ENCODE measurements around the gene NHLRC2.
A peak's percentile ranks its signal among the peaks of the same experiment; 100 is the strongest.

The NHLRC2 gene

GRCh38 chr10:113869789-113870188 is 15.3 kb downstream of the NHLRC2 start:
- peaks cover 6% of the 10 kb centered on the region for H3K36me3 Mint-ChIP-seq (ENCODE audit: insufficient read depth)
- ATAC-seq (replicated peaks; ENCODE audit: extremely low read depth, poor library complexity, severe bottlenecking): no peak
- no peaks in the 10 kb centered on the region for H3K9me3 Mint-ChIP-seq
- no peak overlapping the region for H3K4me3 Mint-ChIP-seq
- H3K27ac Mint-ChIP-seq (ENCODE audit: low read depth): no peak overlapping the region
- no peaks in the 10 kb centered on the region for H3K27me3 Mint-ChIP-seq
- DNase-seq (ENCODE audit: low spot score in 2 of 2): no peak
- H3K4me1 Mint-ChIP-seq: peaks cover 34% of the 10 kb centered on the region

DNA sequence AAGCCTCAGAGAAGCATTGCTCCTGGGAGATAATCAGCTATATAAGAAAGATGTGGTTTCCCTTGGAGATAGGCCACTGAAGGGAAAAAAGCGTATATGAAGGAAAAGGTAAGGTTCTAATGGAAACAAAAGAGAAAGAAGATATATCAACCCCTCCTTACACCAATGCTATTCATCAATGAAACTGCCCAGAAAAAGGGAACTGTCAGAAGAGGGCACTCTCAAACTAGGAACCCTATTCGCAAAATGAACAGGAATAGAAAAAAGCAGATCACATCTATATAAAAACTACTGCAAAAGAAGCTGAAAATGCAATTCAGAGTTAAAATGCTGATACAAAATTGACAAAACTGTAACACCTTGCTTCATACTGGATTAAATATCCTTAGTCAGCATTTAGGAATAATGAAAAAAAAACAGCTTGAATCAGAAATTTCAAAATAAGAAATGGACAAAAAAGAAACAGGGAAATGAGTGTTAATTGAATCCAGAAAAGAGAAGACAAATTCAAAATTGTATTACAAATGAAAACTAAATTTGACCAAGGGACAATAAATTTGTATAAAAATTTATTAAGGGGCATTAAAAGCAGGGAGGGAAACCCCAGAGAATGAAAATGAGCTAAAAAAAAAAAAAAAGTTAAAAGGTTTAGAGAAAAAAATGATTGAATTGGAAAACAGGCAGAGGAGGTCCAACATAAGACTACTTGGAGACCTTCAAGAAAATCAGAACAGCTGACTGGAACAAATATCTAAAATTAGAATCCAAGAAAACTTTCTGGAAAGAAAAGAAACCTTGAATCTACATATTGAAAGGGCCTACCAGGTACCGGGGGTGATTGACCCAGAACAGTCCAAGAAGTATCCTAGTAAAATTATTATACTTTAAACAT is 17.9 kb downstream of the NHLRC2 start:
- Mint-ChIP-seq H3K27me3 (no peaks in the 10 kb centered on the region), H3K27ac (ENCODE audit: low read depth) (no peak overlapping the region), H3K36me3 (ENCODE audit: insufficient read depth) (peaks cover 11% of the 10 kb centered on the region), H3K4me3 (no peak overlapping the region), H3K4me1 (peaks cover 41% of the 10 kb centered on the region), H3K9me3 (no peaks in the 10 kb centered on the region)
- DNase-seq (ENCODE audit: low spot score in 2 of 2) (no peak), ATAC-seq (replicated peaks; ENCODE audit: extremely low read depth, poor library complexity, severe bottlenecking) (no peak)

- H3K27me3 Mint-ChIP-seq: no peaks in the 10 kb centered on the region
- no peak overlapping the region for H3K27ac Mint-ChIP-seq (ENCODE audit: low read depth)
- peaks cover 13% of the 10 kb centered on the region for H3K36me3 Mint-ChIP-seq (ENCODE audit: insufficient read depth)
- H3K4me3 Mint-ChIP-seq: no peak overlapping the region
- DNase-seq (ENCODE audit: low spot score in 2 of 2) (no peak), ATAC-seq (replicated peaks; ENCODE audit: extremely low read depth, poor library complexity, severe bottlenecking) (no peak)
- H3K9me3 Mint-ChIP-seq: no peaks in the 10 kb centered on the region
- peaks cover 22% of the 10 kb centered on the region for H3K4me1 Mint-ChIP-seq
These were observed 20.8 kb downstream of the NHLRC2 start for GRCh38 chr10:113875212-113875611.

DNA sequence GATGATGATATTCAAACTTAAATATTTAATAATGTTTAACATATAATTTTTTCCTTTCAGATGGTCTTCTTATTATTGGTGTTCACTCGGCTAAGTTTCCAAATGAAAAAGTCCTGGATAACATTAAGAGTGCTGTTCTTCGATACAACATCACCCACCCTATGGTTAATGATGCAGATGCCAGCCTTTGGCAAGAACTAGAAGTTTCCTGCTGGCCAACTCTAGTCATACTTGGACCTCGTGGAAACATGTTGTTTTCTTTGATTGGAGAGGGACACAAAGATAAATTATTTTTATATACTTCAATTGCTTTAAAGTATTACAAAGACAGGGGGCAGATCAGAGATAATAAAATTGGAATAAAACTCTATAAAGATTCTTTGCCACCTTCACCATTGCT is 22.0 kb downstream of the NHLRC2 start:
- Mint-ChIP-seq H3K36me3 (ENCODE audit: insufficient read depth) (peaks cover 13% of the 10 kb centered on the region), H3K4me3 (no peak overlapping the region), H3K27ac (ENCODE audit: low read depth) (no peak overlapping the region), H3K9me3 (no peaks in the 10 kb centered on the region), H3K27me3 (no peaks in the 10 kb centered on the region), H3K4me1 (peaks cover 22% of the 10 kb centered on the region)
- ATAC-seq (replicated peaks; ENCODE audit: extremely low read depth, poor library complexity, severe bottlenecking): no peak
- DNase-seq (ENCODE audit: low spot score in 2 of 2): no peak

- Mint-ChIP-seq H3K4me3 (no peak overlapping the region), H3K36me3 (ENCODE audit: insufficient read depth) (peaks cover 18% of the 10 kb centered on the region), H3K4me1 (peaks cover 25% of the 10 kb centered on the region), H3K27ac (ENCODE audit: low read depth) (no peak overlapping the region), H3K9me3 (no peaks in the 10 kb centered on the region), H3K27me3 (no peaks in the 10 kb centered on the region)
- DNase-seq (ENCODE audit: low spot score in 2 of 2) (no peak), ATAC-seq (replicated peaks; ENCODE audit: extremely low read depth, poor library complexity, severe bottlenecking) (no peak)
These were observed 25.2 kb downstream of the NHLRC2 start for GRCh38 chr10:113879691-113880090.

DNA sequence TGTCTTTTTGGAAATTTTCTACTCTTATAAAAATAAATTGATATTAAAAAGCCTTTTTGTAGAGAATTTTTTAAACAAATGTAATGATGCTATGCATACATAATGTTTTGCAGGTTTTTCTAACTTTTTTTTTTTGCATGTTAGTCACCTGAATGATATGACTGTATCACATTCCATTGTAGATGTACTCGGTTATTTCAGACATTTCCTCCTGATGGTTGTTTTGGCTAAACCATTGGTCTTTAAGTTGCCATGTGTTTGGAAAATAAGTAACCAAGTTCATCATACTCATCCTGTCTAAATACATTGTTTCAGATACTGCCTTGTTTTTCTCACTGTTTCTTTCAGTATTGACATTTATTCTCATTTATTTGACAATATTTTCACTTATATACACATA is 25.8 kb downstream of the NHLRC2 start:
- ATAC-seq (replicated peaks; ENCODE audit: extremely low read depth, poor library complexity, severe bottlenecking): no peak
- Mint-ChIP-seq H3K4me1 (peaks cover 20% of the 10 kb centered on the region), H3K9me3 (no peaks in the 10 kb centered on the region), H3K27me3 (no peaks in the 10 kb centered on the region), H3K36me3 (ENCODE audit: insufficient read depth) (peaks cover 19% of the 10 kb centered on the region), H3K27ac (ENCODE audit: low read depth) (no peak overlapping the region), H3K4me3 (no peak overlapping the region)
- no peak for DNase-seq (ENCODE audit: low spot score in 2 of 2)

- DNase-seq (ENCODE audit: low spot score in 2 of 2): no peak
- H3K36me3 Mint-ChIP-seq (ENCODE audit: insufficient read depth): peaks cover 19% of the 10 kb centered on the region
- no peaks in the 10 kb centered on the region for H3K27me3 Mint-ChIP-seq
- H3K9me3 Mint-ChIP-seq: no peaks in the 10 kb centered on the region
- peaks cover 15% of the 10 kb centered on the region for H3K4me1 Mint-ChIP-seq
- peak; percentile 40 for ATAC-seq (replicated peaks; ENCODE audit: extremely low read depth, poor library complexity, severe bottlenecking)
- peak overlapping the region; percentile 29 for H3K4me3 Mint-ChIP-seq
- H3K27ac Mint-ChIP-seq (ENCODE audit: low read depth): no peak overlapping the region
These were observed 27.8 kb downstream of the NHLRC2 start for GRCh38 chr10:113882240-113882639.

DNA sequence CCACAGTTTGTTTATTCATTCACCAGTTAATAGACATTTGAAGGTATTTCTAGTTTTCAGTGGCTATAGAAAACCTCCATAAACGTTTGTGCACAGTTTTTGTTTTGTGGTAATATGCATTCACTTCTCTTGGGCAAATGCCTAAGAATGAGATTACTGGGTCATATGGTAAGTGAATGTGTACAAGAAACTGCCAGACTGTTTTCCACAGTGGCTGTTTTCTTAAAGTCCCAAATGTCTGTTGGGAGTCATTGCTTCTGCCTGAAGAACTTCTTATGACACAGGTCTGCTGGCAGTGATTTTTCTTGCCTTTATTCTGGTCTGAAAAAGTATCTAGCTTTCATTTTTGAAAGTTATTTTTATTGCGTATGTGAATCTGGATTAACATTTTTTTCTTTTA is 35.5 kb downstream of the NHLRC2 start:
- Mint-ChIP-seq H3K36me3 (ENCODE audit: insufficient read depth) (peaks cover 17% of the 10 kb centered on the region), H3K4me1 (peaks cover 11% of the 10 kb centered on the region), H3K27me3 (no peaks in the 10 kb centered on the region), H3K9me3 (no peaks in the 10 kb centered on the region), H3K4me3 (no peak overlapping the region), H3K27ac (ENCODE audit: low read depth) (no peak overlapping the region)
- DNase-seq (ENCODE audit: low spot score in 2 of 2): no peak
- ATAC-seq (replicated peaks; ENCODE audit: extremely low read depth, poor library complexity, severe bottlenecking): no peak

DNA sequence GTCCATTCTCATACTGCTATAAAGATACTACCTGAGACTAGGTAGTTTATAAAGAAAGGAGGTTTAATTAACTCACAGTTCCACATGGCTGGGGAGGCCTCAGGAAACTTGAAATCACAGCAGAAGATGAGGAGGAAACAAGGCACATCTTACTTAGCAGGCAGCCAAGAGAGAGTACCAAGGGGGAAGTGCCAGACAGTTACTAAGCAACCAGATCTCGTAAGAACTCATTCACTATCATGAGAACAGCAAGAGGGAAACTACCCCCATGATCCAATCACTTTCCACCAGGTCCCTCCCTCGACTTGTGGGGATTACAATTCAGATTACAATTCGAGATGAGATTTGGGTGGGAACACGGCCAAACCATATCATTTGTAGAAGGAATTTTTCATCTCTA is 36.3 kb downstream of the NHLRC2 start:
- no peak for ATAC-seq (replicated peaks; ENCODE audit: extremely low read depth, poor library complexity, severe bottlenecking)
- Mint-ChIP-seq H3K9me3 (no peaks in the 10 kb centered on the region), H3K27me3 (no peaks in the 10 kb centered on the region), H3K4me3 (no peak overlapping the region), H3K4me1 (peaks cover 11% of the 10 kb centered on the region), H3K27ac (ENCODE audit: low read depth) (peak overlapping the region; percentile 47), H3K36me3 (ENCODE audit: insufficient read depth) (peaks cover 17% of the 10 kb centered on the region)
- DNase-seq (ENCODE audit: low spot score in 2 of 2): no peak

GRCh38 chr10:113891476-113891875 is 37.0 kb downstream of the NHLRC2 start:
- Mint-ChIP-seq H3K4me3 (no peak overlapping the region), H3K4me1 (peaks cover 11% of the 10 kb centered on the region), H3K27me3 (no peaks in the 10 kb centered on the region), H3K9me3 (no peaks in the 10 kb centered on the region), H3K36me3 (ENCODE audit: insufficient read depth) (peaks cover 17% of the 10 kb centered on the region), H3K27ac (ENCODE audit: low read depth) (no peak overlapping the region)
- no peak for ATAC-seq (replicated peaks; ENCODE audit: extremely low read depth, poor library complexity, severe bottlenecking)
- DNase-seq (ENCODE audit: low spot score in 2 of 2): no peak

DNA sequence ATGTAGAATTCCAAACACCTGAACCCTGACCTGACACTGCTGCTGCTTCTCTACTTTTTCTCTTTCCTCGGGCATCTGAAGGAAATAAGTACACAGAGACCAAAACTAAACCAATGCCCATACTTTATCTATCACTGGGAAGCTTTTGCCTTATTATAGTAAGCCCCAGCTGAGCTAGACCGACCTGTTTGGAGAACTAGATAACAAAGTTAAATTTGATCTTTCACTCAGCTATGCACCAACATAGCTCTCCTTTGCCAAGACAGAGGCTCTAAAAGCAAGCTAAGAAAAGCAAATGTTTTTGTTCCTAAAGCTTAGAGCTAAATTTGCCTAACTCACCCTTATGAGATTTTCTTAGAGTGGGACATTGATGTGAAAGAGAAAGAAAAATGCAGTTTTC is 39.1 kb downstream of the NHLRC2 start:
- Mint-ChIP-seq H3K27ac (ENCODE audit: low read depth) (no peak overlapping the region), H3K27me3 (no peaks in the 10 kb centered on the region), H3K4me3 (no peak overlapping the region), H3K9me3 (no peaks in the 10 kb centered on the region), H3K36me3 (ENCODE audit: insufficient read depth) (peaks cover 11% of the 10 kb centered on the region), H3K4me1 (peaks cover 11% of the 10 kb centered on the region)
- no peak for ATAC-seq (replicated peaks; ENCODE audit: extremely low read depth, poor library complexity, severe bottlenecking)
- DNase-seq (ENCODE audit: low spot score in 2 of 2): no peak

DNA sequence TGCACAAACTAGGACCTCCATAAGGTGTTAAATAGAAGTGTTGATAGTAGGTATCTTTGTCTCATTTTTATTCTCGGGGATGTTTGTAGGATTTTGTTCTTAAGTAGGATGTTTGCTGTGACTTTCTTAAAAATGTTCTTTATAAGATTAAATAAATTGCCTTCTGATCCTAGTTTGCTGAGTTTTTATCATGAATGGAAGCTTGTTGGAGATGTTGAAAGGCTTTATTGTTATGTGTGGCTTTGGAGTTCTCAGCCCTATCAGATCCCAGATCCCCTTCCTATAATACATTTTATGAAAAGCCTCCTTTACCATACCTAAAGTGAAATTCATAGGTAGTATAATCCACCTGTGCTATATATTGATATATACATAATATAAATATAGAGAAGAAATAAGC is 40.1 kb downstream of the NHLRC2 start:
- H3K9me3 Mint-ChIP-seq: no peaks in the 10 kb centered on the region
- H3K4me3 Mint-ChIP-seq: no peak overlapping the region
- no peaks in the 10 kb centered on the region for H3K27me3 Mint-ChIP-seq
- H3K36me3 Mint-ChIP-seq (ENCODE audit: insufficient read depth): peaks cover 17% of the 10 kb centered on the region
- H3K4me1 Mint-ChIP-seq: peaks cover 11% of the 10 kb centered on the region
- DNase-seq (ENCODE audit: low spot score in 2 of 2): no peak
- peak overlapping the region; percentile 14 for H3K27ac Mint-ChIP-seq (ENCODE audit: low read depth)
- no peak for ATAC-seq (replicated peaks; ENCODE audit: extremely low read depth, poor library complexity, severe bottlenecking)

GRCh38 chr10:113895018-113895417 is 40.6 kb downstream of the NHLRC2 start:
- Mint-ChIP-seq H3K4me1 (peaks cover 11% of the 10 kb centered on the region), H3K36me3 (ENCODE audit: insufficient read depth) (peaks cover 17% of the 10 kb centered on the region), H3K4me3 (no peak overlapping the region), H3K27me3 (no peaks in the 10 kb centered on the region), H3K27ac (ENCODE audit: low read depth) (no peak overlapping the region), H3K9me3 (no peaks in the 10 kb centered on the region)
- DNase-seq (ENCODE audit: low spot score in 2 of 2): no peak
- no peak for ATAC-seq (replicated peaks; ENCODE audit: extremely low read depth, poor library complexity, severe bottlenecking)

Measured in central memory CD8-positive, alpha-beta T cell (primary cell).